Spleen (tissue), 7 donors: ENCODE data around the gene FYN.

Experiments
- CTCF ChIP-seq, 11 experiments: fragments of 200-600 bp in 7 of 11; fragments of 450-650 bp in 4 of 11; sonication (generic) in 4 of 11; IDR thresholded peaks in 8 of 11; conservative IDR thresholded peaks in 3 of 11; 1 replicate in 7 of 11; 2 replicates in 4 of 11; pipeline versions ENCODE4 v1.4.0 to v1.8.0; 2016 to 2021; ENCODE audit warnings: antibody characterized with exemption in 11 of 11, inconsistent platforms in 4 of 11, mild to moderate bottlenecking in 1 of 11
- POLR2A ChIP-seq, 3 donors: fragments of 450-650 bp; IDR thresholded peaks; one replicate each; pipeline ENCODE4 v1.5.1; 2017; ENCODE audit warnings: antibody characterized with exemption in 3 of 3, mild to moderate bottlenecking in 1 of 3
- donor health status: DM: no; HTN: no; CAD: no; lungs with moderate emphysema.
- donor health status: DM: no; HTN: no; CAD: no.
- donor health status: DM: no; HTN: no; CAD: no.

GRCh38 chr6:111646034-111646433 is 227.2 kb downstream of the FYN start:
- TF ChIP-seq CTCF (IDR thresholded peaks at IDR 0.05 in 8 of 11, conservative IDR thresholded peaks at IDR 0.05 in 3 of 11) (no peak), POLR2A (IDR thresholded peaks at IDR 0.05) (no peak)
